OCI-LY3 (cell line): ENCODE results near the gene CRB2.

Experiments used
- H2AFZ ChIP-seq: fragments of 200-600, 300-600 bp; shearing (Covaris generic); 2 replicates; pipeline ENCODE4 v1.6.0; 2014; ENCODE audit warnings: antibody characterized with exemption, low read depth, low read length
- H3K27ac ChIP-seq: fragments of 200-600, 300-600 bp; sonication (generic); 2 replicates; pipeline ENCODE4 v1.5.1; 2014; ENCODE audit warnings: mild to moderate bottlenecking, low read length, moderate library complexity, mixed read lengths
- H3K27me3 ChIP-seq: fragments of 200-600, 300-600 bp; sonication (generic); 2 replicates; pipeline ENCODE4 v1.6.1; 2014; ENCODE audit warnings: low read depth, low read length, mixed read lengths
- H3K36me3 ChIP-seq: fragments of 200-600, 300-600 bp; sonication (generic); replicated peaks from 2 replicates; pipeline ENCODE3; 2014; ENCODE audit warnings: low read depth, low read length, mixed read lengths
- H3K4me1 ChIP-seq: fragments of 300-600, 200-600 bp; sonication (generic); 2 replicates; pipeline ENCODE4 v1.6.1; 2014; ENCODE audit warnings: low read length, mixed read lengths
- H3K4me2 ChIP-seq: fragments of 200-600, 300-600 bp; sonication (generic); 2 replicates; pipeline ENCODE4 v1.6.1; 2014; ENCODE audit warnings: low read length, mixed read lengths
- H3K4me3 ChIP-seq: fragments of 300-600, 200-600 bp; sonication (generic); 2 replicates; pipeline ENCODE4 v1.5.1; 2014; ENCODE audit warnings: antibody characterized with exemption, mild to moderate bottlenecking, low read length, moderate library complexity
- H3K79me2 ChIP-seq: fragments of 300-600, 200-600 bp; shearing (Covaris generic); 2 replicates; pipeline ENCODE4 v1.6.1; 2014; ENCODE audit warnings: mild to moderate bottlenecking, low read length, mixed read lengths
- H3K9ac ChIP-seq: fragments of 300-600, 200-600 bp; shearing (Covaris generic); 2 replicates; pipeline ENCODE4 v1.6.0; 2014; ENCODE audit warnings: mild to moderate bottlenecking, low read length, moderate library complexity
- H3K9me3 ChIP-seq: fragments of 200-600, 300-600 bp; shearing (Covaris generic); 2 replicates; pipeline ENCODE4 v1.6.1; 2014; ENCODE audit warnings: low read length, mixed read lengths; ENCODE audit not compliant: insufficient read depth
- H4K20me1 ChIP-seq: fragments of 200-600, 300-600 bp; sonication (generic); 2 replicates; pipeline ENCODE4 v1.6.1; 2016; ENCODE audit warnings: low read length, mixed read lengths; ENCODE audit not compliant: insufficient read depth
- CTCF ChIP-seq: fragments of 200-600, 300-600 bp; sonication (generic); IDR thresholded peaks from 2 replicates; pipeline ENCODE4 v1.5.1; 2014; ENCODE audit warnings: antibody characterized with exemption, low read length, low read depth
- EZH2phosphoT487 ChIP-seq: fragments of 200-600 bp; shearing (Covaris generic); IDR thresholded peaks from 2 replicates; pipeline ENCODE4 v1.6.1; 2018; ENCODE audit warnings: antibody characterized with exemption, mixed run types, low read depth

The CRB2 gene

GRCh38 chr9:123421186-123421585, 65.2 kb downstream of the CRB2 start:
- no peaks in the 10 kb centered on the region for H4K20me1 ChIP-seq
- peaks cover 8% of the 10 kb centered on the region for H3K36me3 ChIP-seq
- no peaks in the 10 kb centered on the region for H3K27me3 ChIP-seq
- H3K79me2 ChIP-seq: no peaks in the 10 kb centered on the region
- no peak overlapping the region for H3K4me3 ChIP-seq
- no peak overlapping the region for H2AFZ ChIP-seq
- peaks cover 1% of the 10 kb centered on the region for H3K4me1 ChIP-seq
- no peak overlapping the region for H3K9ac ChIP-seq
- H3K9me3 ChIP-seq: no peaks in the 10 kb centered on the region
- H3K27ac ChIP-seq: no peak overlapping the region
- no peak overlapping the region for H3K4me2 ChIP-seq
- TF ChIP-seq CTCF: no peak

- no peak overlapping the region for H3K27ac ChIP-seq
- H3K4me2 ChIP-seq: no peak overlapping the region
- no peak for TF ChIP-seq CTCF
- TF ChIP-seq EZH2phosphoT487: no peak
- H3K79me2 ChIP-seq: no peaks in the 10 kb centered on the region
- peaks cover 11% of the 10 kb centered on the region for H3K36me3 ChIP-seq
- H2AFZ ChIP-seq: no peak overlapping the region
- H3K4me1 ChIP-seq: peaks cover 9% of the 10 kb centered on the region
- no peaks in the 10 kb centered on the region for H3K9me3 ChIP-seq
- H3K4me3 ChIP-seq: no peak overlapping the region
- no peak overlapping the region for H3K9ac ChIP-seq
- H3K27me3 ChIP-seq: no peaks in the 10 kb centered on the region
- H4K20me1 ChIP-seq: no peaks in the 10 kb centered on the region; the same call in 1 of the 2 replicates
Observed at GRCh38 chr9:123421801-123422455, 65.9 kb downstream of the CRB2 start.

- peaks cover 14% of the 10 kb centered on the region for H3K36me3 ChIP-seq
- H3K79me2 ChIP-seq: no peaks in the 10 kb centered on the region
- no peak overlapping the region for H3K4me3 ChIP-seq
- no peak overlapping the region for H3K4me2 ChIP-seq
- no peak overlapping the region for H3K9ac ChIP-seq
- no peaks in the 10 kb centered on the region for H3K9me3 ChIP-seq
- H3K27me3 ChIP-seq: no peaks in the 10 kb centered on the region
- H3K4me1 ChIP-seq: peaks cover 12% of the 10 kb centered on the region
- no peak for TF ChIP-seq CTCF
- no peak for TF ChIP-seq EZH2phosphoT487
- H3K27ac ChIP-seq: no peak overlapping the region
- H2AFZ ChIP-seq: no peak overlapping the region
- H4K20me1 ChIP-seq: no peaks in the 10 kb centered on the region; the same call in 1 of the 2 replicates
Observed at GRCh38 chr9:123422635-123423310, 66.8 kb downstream of the CRB2 start.

- Histone ChIP-seq H3K9ac (no peak overlapping the region), H3K79me2 (no peaks in the 10 kb centered on the region), H3K9me3 (no peaks in the 10 kb centered on the region), H3K36me3 (peaks cover 14% of the 10 kb centered on the region), H4K20me1 (no peaks in the 10 kb centered on the region; the same call in 1 of the 2 replicates), H3K4me3 (no peak overlapping the region), H3K4me1 (peaks cover 12% of the 10 kb centered on the region), H3K27me3 (no peaks in the 10 kb centered on the region), H2AFZ (no peak overlapping the region), H3K4me2 (no peak overlapping the region), H3K27ac (no peak overlapping the region)
- TF ChIP-seq CTCF: no peak
- TF ChIP-seq EZH2phosphoT487: no peak
Observed at GRCh38 chr9:123423311-123423640, 67.3 kb downstream of the CRB2 start.
